HG03442 (cell line): ENCODE results near the gene KEAP1.
A peak's percentile ranks its signal among the peaks of the same experiment; 100 is the strongest.
"Not testable (repeated sequence)": the region's sequence is repeated elsewhere in the genome, so short reads cannot be mapped to it uniquely, and the experiment has no call there.

ENCODE experiments used
- ATAC-seq: cut with Tn5 transposase; IDR thresholded peaks from one replicate; pipeline ENCODE4 v1.9.1; 2021; ENCODE audit warnings: mild to moderate bottlenecking, moderate library complexity; ENCODE audit not compliant: unreplicated experiment

The KEAP1 gene

DNA sequence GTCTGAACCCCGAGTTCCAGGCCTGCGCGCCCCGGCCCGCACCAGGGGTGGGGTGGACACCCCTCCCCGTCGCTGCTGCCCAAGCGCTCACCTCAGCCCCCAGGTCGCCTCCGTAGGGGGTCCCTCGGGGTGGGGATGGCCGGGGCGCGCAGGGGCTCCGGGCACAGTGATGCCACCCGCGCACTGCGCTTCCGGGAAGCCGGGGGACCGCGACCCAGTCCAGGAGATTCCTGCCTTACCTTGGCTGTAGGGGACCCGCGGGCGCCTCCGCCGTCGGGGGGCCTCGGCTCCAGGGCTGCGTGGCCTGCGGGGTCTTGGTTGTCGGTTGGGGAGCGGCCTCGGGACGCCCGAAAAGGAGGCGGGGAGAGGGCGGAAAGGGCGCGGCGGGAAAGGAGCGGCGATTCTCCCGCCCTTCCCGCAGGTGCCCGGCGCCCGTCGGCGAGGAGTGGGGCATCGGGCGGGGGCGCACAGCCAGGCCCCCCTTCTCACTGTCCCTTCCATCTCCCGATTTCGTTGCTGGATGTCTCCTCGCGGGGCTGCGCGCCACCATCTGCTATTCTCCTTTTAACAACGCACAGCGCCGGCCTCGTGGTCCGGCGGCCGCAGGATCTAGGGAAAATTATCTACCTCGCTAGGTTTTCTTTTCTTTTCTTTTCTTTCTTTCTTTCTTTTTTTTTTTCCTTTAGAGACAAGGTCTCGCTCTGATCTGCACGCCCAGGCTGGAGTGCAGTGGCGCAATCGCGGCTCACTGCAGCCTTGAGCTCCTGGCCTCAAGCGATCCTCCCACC lies at the start of gene KEAP1:
Gene KEAP1 (minus strand): TSS at position 355 of the 788 bp plus-strand sequence. CDS start 3,323 bp downstream, outside the sequence.
- ATAC-seq: peak; percentile 18

DNA sequence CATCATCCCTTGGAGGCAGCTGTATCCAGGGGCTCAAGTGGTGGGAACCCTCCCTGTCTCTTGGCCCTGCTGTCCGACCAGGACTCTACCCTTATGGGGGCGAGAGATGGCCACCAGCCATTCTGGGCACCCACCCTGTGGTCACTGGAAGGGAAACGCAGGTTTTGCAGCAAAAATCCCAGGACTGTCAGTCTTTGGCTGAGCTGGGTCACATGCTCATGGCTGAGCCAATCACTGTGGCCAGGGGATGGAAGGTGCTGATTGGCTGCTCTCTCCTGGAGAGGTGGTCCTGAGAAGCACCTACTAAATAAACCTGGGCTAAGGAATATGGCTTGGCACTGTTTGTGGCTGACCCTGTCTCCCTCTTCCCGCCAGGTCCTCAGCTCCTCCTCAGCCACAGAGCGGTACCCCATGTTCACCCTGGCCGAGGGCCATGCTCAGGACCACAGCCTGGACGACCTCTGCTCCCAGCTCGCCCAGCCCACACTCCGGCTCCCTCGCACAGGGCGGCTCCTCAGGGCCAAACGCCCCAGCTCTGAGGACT lies 49.4 kb upstream of the KEAP1 start:
- no peak for ATAC-seq

DNA sequence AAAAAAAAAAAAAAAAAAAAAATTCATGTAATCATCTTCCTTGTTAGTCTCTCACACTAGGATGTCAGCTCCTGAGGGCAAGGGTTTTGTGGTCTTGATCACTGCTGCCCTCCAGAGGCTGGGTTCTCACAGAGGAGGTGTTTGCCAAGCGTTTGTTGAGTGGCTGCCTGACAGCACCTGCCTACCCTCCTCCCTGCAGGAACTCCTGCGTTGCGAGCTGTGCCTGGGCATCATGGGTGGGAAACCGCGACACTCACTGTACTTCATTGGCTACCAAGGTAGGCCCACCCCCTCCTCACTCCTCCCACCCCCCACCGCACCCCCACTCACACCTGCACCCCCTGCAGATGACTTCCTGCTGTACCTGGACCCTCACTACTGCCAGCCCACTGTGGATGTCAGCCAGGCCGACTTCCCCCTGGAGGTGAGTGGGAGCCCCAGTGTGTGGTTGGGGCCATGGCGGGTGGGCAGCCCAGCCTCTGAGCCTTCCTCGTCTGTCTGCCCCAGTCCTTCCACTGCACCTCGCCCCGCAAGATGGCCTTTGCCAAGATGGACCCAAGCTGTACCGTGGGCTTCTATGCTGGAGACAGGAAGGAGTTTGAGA lies 48.6 kb upstream of the KEAP1 start:
- ATAC-seq: no peak

DNA sequence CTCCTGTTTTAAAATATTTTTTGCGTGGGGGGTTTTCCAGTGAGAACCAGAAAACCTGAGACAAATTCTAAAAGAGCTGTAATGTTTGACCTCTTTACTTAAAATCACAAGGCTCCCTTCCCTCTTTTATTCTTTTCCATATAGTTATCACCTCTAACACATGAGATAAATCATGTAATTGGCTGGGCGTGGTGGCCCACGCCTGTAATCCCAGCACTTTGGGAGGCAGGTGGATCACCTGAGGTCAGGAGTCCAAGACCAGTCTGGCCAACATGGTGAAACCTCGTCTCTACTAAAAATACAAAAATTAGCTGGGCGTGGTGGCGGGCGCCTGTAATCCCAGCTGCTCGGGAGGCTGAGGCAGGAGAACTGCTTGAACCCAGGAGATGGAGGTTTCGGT lies 47.9 kb upstream of the KEAP1 start:
- not testable (repeated sequence) for ATAC-seq

DNA sequence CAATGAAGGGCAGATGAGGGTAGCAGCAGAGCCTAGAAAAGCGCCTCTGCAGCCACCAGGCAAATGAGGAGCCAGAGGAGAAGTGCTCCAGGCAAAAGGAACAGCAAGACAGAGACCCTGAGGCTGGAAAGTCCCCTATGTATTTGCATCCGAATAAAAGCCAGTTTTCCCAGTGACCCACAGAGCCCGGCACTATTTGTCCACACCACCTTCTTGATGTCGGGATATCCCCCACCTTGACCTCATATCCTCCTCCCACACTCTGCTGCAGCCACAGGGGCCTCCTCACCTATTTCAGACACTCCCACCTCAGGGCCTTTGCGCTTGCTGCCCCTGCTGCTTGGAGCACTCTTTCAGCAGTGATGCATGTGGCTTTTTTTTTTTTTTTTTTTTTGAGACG lies 47.2 kb upstream of the KEAP1 start:
- ATAC-seq: no peak

DNA sequence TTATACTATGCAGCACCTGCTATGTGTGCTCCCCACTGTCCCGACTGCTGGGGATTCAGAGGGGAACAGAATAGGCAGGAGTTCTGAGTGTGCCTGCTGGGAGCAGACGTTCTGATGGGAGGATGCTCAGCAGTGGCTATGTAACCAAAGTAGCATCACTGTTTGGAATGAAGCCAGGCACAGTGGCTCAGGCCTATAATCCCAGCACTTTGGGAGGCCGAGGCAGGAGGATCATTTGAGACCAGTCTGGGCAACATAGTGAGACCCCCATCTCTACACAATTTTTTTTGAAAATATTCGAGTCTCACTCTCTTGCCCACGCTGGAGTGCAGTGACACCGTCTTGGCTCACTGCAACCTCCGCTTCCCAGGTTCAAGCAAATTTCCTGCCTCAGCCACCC lies 46.6 kb upstream of the KEAP1 start:
- no peak for ATAC-seq

DNA sequence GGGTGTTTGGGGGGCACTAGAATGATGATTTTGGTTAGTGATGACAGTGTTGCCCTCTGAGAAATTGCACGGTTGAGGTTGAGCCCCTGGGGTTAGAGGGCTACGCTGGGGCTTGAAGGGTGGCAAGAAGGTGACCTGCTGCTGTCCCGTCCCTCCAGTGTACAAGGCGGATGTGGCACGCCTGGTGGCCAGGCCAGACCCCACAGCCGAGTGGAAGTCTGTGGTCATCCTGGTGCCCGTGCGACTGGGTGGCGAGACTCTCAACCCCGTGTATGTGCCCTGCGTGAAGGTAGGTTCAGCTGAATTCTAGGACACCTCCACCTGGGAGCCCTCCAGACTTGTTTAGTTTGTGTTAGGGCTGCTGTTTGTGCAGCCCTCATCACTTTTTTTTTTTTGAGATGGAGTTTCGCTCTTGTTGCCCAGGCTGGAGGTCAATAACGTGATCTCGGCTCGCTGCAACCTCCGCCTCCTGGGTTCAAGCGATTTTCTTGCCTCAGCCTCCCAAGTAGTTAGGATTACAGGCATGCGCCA lies 45.7 kb upstream of the KEAP1 start:
- no peak for ATAC-seq

DNA sequence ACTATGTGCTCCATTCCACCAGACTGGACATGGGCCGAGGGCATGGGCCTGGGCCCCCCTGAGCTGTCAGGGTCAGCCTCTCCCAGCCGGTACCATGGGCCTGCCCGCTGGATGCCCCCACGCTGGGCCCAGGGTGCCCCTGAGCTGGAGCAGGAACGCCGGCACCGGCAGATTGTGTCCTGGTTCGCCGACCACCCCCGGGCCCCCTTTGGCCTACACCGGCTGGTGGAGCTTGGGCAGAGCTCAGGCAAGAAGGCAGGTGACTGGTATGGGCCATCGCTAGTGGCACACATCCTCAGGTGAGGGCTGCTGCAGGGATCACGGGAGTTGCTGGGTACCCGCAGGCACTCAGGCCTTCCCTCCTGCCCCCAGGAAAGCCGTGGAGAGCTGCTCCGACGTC lies 43.7 kb upstream of the KEAP1 start:
- no peak for ATAC-seq

DNA sequence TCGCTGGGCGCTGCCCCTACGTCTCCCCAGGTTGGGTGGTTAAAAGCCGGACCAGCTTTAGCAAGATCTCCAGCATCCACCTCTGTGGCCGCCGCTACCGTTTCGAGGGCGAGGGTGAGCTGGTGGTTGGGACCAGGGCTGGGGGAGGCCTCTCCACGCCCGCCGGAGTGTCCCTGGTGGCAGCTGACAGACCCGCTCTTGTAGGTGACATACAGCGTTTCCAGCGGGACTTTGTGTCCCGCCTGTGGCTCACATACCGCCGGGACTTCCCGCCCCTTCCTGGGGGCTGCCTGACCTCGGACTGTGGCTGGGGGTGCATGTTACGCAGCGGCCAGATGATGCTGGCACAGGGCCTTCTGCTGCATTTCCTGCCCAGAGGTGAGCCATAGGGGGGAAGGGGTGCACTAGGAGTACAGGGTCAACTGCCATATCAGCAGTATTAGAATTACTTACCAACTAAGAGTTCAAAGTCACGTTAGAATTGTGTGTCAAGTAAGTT lies 41.6 kb upstream of the KEAP1 start:
- no peak for ATAC-seq

DNA sequence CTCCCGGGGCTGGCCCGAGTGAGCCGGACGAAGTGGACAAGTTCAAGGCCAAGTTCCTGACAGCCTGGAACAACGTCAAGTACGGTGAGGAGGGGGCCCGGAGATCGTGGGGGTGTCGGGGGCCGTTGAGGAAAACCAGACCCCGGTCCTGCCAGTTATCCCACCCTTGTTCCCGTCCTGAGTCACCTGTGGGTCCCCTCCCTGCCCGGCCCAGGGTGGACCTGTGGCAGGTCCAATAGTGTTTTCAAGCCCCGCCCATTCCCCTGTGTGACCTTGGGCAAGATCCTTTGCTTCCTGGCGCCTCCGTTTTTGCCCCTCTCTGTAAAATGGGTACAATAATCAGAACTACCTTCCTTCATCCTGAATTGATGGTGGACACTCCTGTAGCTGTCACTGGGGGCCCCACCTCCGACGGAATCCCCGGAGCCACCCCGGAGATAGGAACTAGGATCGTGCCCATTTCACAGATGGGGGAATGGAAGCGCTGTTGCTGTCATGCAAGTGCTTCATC lies 41.1 kb upstream of the KEAP1 start:
- ATAC-seq: peak; percentile 22

DNA sequence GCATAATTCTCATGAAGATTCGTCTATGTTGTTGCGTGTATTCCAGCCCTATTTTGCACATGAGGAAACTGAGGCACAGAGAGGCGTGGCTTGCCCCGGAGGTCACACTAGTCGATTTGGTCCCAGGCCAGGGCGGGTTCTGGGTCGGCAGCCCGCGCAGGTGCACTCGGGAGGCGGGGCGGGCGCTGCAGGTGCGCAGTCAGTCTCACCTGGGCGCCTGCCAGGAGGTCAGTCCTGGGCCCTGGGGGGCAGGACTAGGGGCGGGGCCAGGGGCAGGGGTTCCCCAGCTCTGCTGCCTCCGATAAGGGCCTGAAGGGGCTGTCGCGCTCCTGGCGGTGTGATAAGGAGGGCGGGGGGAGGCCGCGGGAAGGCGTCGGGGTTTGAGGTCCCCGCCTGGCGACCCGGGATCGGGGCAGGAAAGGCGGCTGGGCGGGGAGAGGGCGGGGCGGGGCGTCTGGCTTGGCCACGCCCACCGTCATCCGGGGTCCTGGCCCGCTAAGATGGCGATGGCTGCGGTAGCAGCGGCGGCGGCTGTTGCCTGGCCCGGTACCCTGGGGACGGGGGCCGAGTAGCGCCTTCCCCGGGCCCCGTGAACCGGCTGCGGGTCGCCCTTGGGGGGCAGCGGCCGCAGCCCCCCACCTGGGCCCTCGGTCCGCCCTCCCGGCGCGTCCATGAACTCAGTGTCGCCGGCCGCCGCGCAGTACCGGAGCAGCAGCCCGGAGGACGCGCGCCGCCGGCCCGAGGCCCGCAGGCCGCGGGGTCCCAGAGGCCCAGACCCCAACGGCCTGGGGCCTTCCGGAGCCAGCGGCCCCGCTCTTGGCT lies 40.5 kb upstream of the KEAP1 start, which contains the start of gene ATG4D:
Gene ATG4D (plus strand): TSS at position 485 of the 822 bp plus-strand sequence. CDS start 187 bp downstream, at position 672.
- ATAC-seq: peak; percentile 62

DNA sequence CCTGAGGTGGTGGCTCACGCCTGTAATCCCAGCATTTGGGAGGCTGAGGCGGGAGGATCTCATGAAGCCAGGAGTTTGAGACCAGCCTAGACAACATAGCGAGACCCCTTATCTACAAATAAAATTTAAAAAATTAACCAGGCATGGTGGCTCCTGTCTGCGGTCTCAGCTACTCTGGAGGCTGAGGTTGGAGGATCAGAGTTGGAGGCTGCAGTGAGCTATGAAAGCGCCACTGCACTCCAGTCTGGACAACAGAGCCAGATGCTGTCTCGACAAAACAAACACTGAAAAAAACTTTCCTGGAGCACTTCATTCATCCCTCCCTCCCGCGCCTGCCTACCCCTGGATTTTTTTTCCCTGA lies 39.9 kb upstream of the KEAP1 start:
- no peak for ATAC-seq

DNA sequence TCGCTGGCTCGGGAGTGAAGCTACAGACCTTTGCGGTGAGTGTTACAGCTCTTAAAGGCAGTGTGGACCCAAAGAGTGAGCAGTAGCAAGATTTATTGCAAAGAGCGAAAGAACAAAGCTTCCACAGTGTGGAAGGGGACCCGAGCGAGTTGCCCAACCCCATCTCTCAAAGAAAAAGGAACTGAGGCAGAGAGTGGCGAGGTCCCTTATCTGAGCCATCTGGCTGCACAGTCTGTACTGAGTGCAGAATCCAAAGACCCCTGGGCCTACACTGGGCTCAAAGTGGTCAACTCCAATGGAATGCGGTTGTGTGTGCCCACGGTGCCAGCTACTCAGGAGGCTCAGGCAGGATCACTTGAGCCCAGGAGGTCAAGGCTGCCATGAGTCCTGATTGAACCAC lies 35.9 kb upstream of the KEAP1 start:
- ATAC-seq: not testable (repeated sequence)

DNA sequence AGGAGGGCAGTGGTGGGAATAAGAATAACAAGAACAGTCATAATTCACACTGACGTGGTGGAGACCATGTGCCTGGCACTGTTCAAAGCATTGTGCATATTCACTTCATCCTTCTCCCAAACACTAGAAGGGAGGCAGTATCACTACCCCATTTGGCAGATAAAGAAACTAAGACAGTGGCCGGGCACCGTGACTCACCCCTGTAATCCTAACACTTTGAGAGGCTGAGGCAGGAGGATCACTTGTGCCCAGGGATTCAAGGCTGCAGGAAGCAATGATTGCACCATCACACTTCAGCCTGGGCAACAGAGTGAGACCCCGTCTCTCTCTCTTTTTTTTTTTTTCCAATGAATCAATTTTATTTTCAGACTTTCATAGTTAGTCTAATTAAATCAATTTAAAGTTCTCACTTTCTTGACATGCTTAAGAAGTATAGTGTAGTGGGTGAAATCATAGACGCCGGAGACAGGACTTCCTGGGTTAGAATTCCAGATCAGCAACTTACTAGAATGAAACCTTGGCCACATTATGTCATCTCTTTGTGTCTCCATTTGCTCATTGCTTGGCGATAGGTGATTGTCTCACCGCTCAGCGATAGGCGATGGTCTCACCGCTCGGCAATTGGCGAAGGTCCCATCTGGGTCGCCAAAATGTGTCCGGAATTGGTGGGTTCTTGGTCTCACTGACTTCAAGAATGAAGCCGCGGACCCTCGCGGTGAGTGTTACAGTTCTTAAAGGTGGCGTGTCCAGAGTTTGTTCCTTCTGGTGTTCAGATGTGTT lies 35.2 kb upstream of the KEAP1 start:
- no peak for ATAC-seq

DNA sequence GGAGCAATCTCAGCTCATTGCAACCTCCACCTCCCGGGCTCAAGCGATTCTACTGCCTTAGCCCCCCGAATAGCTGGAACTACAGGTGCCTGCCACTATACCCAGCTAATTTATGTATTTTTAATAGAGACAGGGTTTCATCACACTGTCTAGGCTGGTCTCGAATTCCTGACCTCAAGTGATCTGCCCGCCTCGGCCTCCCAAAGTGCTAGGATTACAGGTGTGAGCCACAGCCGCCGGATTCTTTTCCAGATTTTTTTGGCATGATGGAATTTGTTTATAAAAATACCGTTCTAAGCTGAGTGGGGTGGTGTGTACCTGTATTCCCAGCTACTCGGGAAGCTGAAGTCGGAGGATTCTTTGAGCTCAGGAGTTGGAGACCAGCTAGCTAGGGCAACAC lies 34.5 kb upstream of the KEAP1 start:
- ATAC-seq: no peak

DNA sequence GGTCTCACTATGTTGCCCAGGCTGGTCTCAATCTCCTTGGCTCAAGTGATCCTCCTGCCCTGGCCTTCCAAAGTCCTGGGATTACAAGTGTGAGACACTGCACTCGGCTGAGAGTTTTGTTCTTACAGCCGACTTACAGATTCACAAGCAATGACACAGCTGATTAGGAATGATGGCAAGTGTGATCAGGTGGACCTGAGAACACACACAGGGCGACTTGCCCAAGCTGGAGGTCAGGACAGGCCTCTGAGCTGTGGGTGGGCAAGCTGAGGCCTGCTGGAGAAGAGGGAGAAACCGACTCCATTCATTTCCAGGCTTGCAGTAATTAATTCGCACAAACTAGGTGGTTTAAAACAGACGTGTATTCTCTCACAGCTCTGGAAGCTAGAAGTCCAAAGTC lies 32.5 kb upstream of the KEAP1 start:
- ATAC-seq: no peak

DNA sequence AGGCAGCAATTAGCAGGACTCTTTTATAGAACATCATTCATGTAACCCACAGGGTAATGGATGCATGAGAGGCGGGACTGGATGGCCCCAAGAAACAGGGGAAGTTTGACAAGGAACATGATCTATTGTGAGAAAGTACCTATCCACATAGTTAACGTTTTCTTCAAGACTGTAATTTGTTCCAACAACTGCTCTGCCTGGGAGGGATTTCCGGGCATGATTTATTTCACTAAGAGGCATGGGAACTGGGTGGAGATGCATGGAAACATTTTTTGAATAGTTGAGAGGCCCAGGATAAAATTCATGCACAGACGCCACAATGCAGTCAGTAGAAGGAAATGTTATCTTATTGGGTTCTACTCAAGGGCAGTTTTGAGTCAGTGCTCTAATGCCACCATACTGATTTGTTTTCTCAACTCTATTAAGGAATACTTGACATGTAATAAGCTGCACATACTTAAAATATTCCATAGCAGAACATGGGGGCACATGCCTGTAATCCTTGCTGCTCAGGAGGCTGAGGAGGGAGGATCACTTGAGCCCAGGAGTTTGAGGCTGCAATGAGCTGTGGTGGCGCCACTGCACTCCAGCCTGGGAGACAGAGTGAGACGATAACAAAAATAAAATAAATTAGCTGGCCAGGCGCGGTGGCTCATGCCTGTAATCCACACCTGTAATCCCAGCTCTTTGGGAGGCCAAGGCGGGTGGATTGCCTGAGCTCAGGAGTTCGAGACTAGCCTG lies 30.7 kb upstream of the KEAP1 start:
- ATAC-seq: no peak

DNA sequence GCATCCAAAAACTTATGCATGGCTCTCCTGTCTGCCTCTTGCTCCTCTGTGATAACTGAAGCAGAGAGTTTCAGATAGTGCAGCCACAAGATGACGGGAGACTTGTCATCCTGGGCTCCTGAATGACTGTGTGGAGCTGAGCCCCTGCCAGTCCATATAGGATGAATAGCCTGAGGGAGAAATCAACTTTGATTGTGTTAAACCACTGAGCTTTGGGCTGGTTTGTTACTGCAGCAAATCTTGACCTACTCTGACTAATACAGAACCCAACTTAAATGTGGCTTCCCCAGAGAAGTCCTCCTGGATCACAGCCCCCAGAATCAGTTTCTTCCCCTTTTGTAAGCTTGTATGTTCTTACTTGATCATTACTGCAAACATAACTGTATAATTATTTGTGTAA lies 29.3 kb upstream of the KEAP1 start:
- no peak for ATAC-seq

DNA sequence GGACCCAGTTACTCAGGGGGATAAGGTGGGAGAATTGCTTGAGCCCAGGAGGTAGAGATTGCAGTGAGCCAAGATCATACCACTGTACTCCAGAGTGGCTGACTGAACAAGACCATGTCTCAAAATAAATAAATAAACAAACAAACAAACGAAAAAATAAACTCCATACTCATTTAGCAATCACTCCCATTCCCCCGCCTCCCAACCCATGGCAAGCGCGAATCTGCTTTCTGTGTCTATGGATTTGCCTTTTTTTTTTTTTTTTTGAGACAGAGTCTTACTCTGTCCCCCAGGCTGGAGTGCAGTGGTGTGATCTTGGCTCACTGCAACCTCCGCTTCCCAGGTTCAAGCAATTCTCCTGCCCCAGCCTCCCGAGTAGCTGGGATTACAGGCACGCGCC lies 23.7 kb upstream of the KEAP1 start:
- not testable (repeated sequence) for ATAC-seq
